Stimulated activated CD8-positive, alpha-beta memory T cell treated with anti-CD3 and anti-CD28 coated beads, Interleukin-2, amount 100 ng/mL, for 1 hour (primary cell): ENCODE measurements around the gene AKAP6.
"Not testable (repeated sequence)": the region's sequence is repeated elsewhere in the genome, so short reads cannot be mapped to it uniquely, and the experiment has no call there.

Source experiments
- DNase-seq, 2 donors: peaks; one replicate each; pipeline ENCODE4 v3.0.0-alpha.2; 2020; ENCODE audit warnings: low read depth in 2 of 2

Gene AKAP6

GRCh38 chr14:32576977-32577376 lies 247.9 kb downstream of the AKAP6 start:
- no peak for DNase-seq

- no peak for DNase-seq
These were observed 249.1 kb downstream of the AKAP6 start for GRCh38 chr14:32578181-32578580.

GRCh38 chr14:32583427-32583826 lies 254.3 kb downstream of the AKAP6 start:
- not testable (repeated sequence) for DNase-seq

GRCh38 chr14:32584079-32584478 lies 255.0 kb downstream of the AKAP6 start:
- no peak for DNase-seq

- no peak for DNase-seq
These were observed 258.4 kb downstream of the AKAP6 start for GRCh38 chr14:32587461-32587860.

GRCh38 chr14:32588448-32589320 lies 259.6 kb downstream of the AKAP6 start:
- no peak for DNase-seq

GRCh38 chr14:32590157-32590556 lies 261.1 kb downstream of the AKAP6 start:
- DNase-seq = no peak

- DNase-seq = no peak
These were observed 264.3 kb downstream of the AKAP6 start for GRCh38 chr14:32593290-32593942.

- no peak for DNase-seq
These were observed 265.7 kb downstream of the AKAP6 start for GRCh38 chr14:32594766-32595165.

GRCh38 chr14:32595497-32595896 lies 266.4 kb downstream of the AKAP6 start:
- no peak for DNase-seq

- DNase-seq = no peak
These were observed 267.3 kb downstream of the AKAP6 start for GRCh38 chr14:32596390-32596789.

- DNase-seq = no peak
These were observed 268.7 kb downstream of the AKAP6 start for GRCh38 chr14:32597771-32598170.

- no peak for DNase-seq
These were observed 272.0 kb downstream of the AKAP6 start for GRCh38 chr14:32601069-32601468.

GRCh38 chr14:32601906-32602305 lies 272.8 kb downstream of the AKAP6 start:
- DNase-seq = no peak

GRCh38 chr14:32602699-32603098 lies 273.6 kb downstream of the AKAP6 start:
- DNase-seq = no peak

- DNase-seq = no peak
These were observed 275.0 kb downstream of the AKAP6 start for GRCh38 chr14:32603992-32604565.

GRCh38 chr14:32606301-32606700 lies 277.2 kb downstream of the AKAP6 start:
- DNase-seq = no peak

GRCh38 chr14:32607399-32607798 lies 278.3 kb downstream of the AKAP6 start:
- DNase-seq = no peak

GRCh38 chr14:32608857-32609256 lies 279.8 kb downstream of the AKAP6 start:
- no peak for DNase-seq

- no peak for DNase-seq
These were observed 280.3 kb downstream of the AKAP6 start for GRCh38 chr14:32609388-32609787.

GRCh38 chr14:32611752-32612151 lies 282.7 kb downstream of the AKAP6 start:
- no peak for DNase-seq

GRCh38 chr14:32618991-32619390 lies 289.9 kb downstream of the AKAP6 start:
- DNase-seq = no peak

GRCh38 chr14:32620303-32620702 lies 291.2 kb downstream of the AKAP6 start:
- DNase-seq = no peak
